ENCODE measurements around the gene GTF3C1. TPM values are rescaled to one million over a fixed set of nuclear protein-coding genes. Genes with fewer than 3 reads are reported as not detected.

The GTF3C1 gene
- total RNA-seq, 1 experiment from 2014 or later, result 46.6 TPM

GRCh38 chr16:27452569-27453493, 96.9 kb downstream of the GTF3C1 start:
- DNase-seq, result no peak
- Histone ChIP-seq H3K27ac (ENCODE audit: low read length) (no peak overlapping the region), H3K4me2 (ENCODE audit: low read depth, low read length, poor library complexity, severe bottlenecking) (no peak overlapping the region), H3K9me3 (ENCODE audit: low read length) (no peaks in the 10 kb centered on the region), H3K4me3 (ENCODE audit: low read length) (no peak overlapping the region), H3K9ac (ENCODE audit: low read length) (no peak overlapping the region), H3K4me1 (ENCODE audit: low read length) (peaks cover 11% of the 10 kb centered on the region), H3K9me2 (replicated peaks; ENCODE audit: insufficient read depth, low read length) (no peaks in the 10 kb centered on the region), H4K20me1 (ENCODE audit: insufficient read depth, low read depth, low read length) (no peaks in the 10 kb centered on the region), H3K79me2 (ENCODE audit: low read length) (no peaks in the 10 kb centered on the region), H2AFZ (ENCODE audit: low read length) (no peak overlapping the region), H3K27me3 (ENCODE audit: low read length) (no peaks in the 10 kb centered on the region), H3K36me3 (ENCODE audit: insufficient read depth, low read length) (no peaks in the 10 kb centered on the region)

- peaks cover 11% of the 10 kb centered on the region for H3K4me1 ChIP-seq (ENCODE audit: low read length)
- no peak overlapping the region for H3K9ac ChIP-seq (ENCODE audit: low read length)
- no peak overlapping the region for H3K27ac ChIP-seq (ENCODE audit: low read length)
- no peaks in the 10 kb centered on the region for H3K9me2 ChIP-seq (replicated peaks; ENCODE audit: insufficient read depth, low read length)
- no peaks in the 10 kb centered on the region for H3K36me3 ChIP-seq (ENCODE audit: insufficient read depth, low read length)
- H3K4me2 ChIP-seq (ENCODE audit: low read depth, low read length, poor library complexity, severe bottlenecking), result no peak overlapping the region
- H3K27me3 ChIP-seq (ENCODE audit: low read length), result no peaks in the 10 kb centered on the region
- DNase-seq, result no peak
- H3K4me3 ChIP-seq (ENCODE audit: low read length), result no peak overlapping the region
- no peaks in the 10 kb centered on the region for H4K20me1 ChIP-seq (ENCODE audit: insufficient read depth, low read depth, low read length)
- no peaks in the 10 kb centered on the region for H3K9me3 ChIP-seq (ENCODE audit: low read length)
- H3K79me2 ChIP-seq (ENCODE audit: low read length), result no peaks in the 10 kb centered on the region
- no peak overlapping the region for H2AFZ ChIP-seq (ENCODE audit: low read length)
These were observed 99.5 kb downstream of the GTF3C1 start for GRCh38 chr16:27450196-27450549.

- no peak overlapping the region for H2AFZ ChIP-seq (ENCODE audit: low read length)
- H3K9me2 ChIP-seq (replicated peaks; ENCODE audit: insufficient read depth, low read length), result no peaks in the 10 kb centered on the region
- no peaks in the 10 kb centered on the region for H4K20me1 ChIP-seq (ENCODE audit: insufficient read depth, low read depth, low read length)
- no peak overlapping the region for H3K4me2 ChIP-seq (ENCODE audit: low read depth, low read length, poor library complexity, severe bottlenecking)
- H3K4me3 ChIP-seq (ENCODE audit: low read length), result no peak overlapping the region
- H3K9ac ChIP-seq (ENCODE audit: low read length), result no peak overlapping the region
- no peaks in the 10 kb centered on the region for H3K27me3 ChIP-seq (ENCODE audit: low read length)
- H3K27ac ChIP-seq (ENCODE audit: low read length), result no peak overlapping the region
- H3K79me2 ChIP-seq (ENCODE audit: low read length), result no peaks in the 10 kb centered on the region
- H3K9me3 ChIP-seq (ENCODE audit: low read length), result no peaks in the 10 kb centered on the region
- H3K4me1 ChIP-seq (ENCODE audit: low read length), result peaks cover 11% of the 10 kb centered on the region
- no peaks in the 10 kb centered on the region for H3K36me3 ChIP-seq (ENCODE audit: insufficient read depth, low read length)
- DNase-seq, result no peak
These were observed 100.1 kb downstream of the GTF3C1 start for GRCh38 chr16:27449434-27450195.

- Histone ChIP-seq H3K9me2 (replicated peaks; ENCODE audit: insufficient read depth, low read length) (no peaks in the 10 kb centered on the region), H3K4me1 (ENCODE audit: low read length) (peaks cover 11% of the 10 kb centered on the region), H3K27me3 (ENCODE audit: low read length) (no peaks in the 10 kb centered on the region), H3K9ac (ENCODE audit: low read length) (no peak overlapping the region), H3K9me3 (ENCODE audit: low read length) (no peaks in the 10 kb centered on the region), H3K4me3 (ENCODE audit: low read length) (no peak overlapping the region), H3K4me2 (ENCODE audit: low read depth, low read length, poor library complexity, severe bottlenecking) (no peak overlapping the region), H3K27ac (ENCODE audit: low read length) (no peak overlapping the region), H2AFZ (ENCODE audit: low read length) (no peak overlapping the region), H3K36me3 (ENCODE audit: insufficient read depth, low read length) (no peaks in the 10 kb centered on the region), H3K79me2 (ENCODE audit: low read length) (no peaks in the 10 kb centered on the region), H4K20me1 (ENCODE audit: insufficient read depth, low read depth, low read length) (no peaks in the 10 kb centered on the region)
- no peak for DNase-seq
These were observed 100.9 kb downstream of the GTF3C1 start for GRCh38 chr16:27448532-27449433.

GRCh38 chr16:27447301-27447700, 102.4 kb downstream of the GTF3C1 start:
- Histone ChIP-seq H3K4me1 (ENCODE audit: low read length) (peaks cover 11% of the 10 kb centered on the region), H3K9me2 (replicated peaks; ENCODE audit: insufficient read depth, low read length) (no peaks in the 10 kb centered on the region), H2AFZ (ENCODE audit: low read length) (no peak overlapping the region), H3K9me3 (ENCODE audit: low read length) (no peaks in the 10 kb centered on the region), H3K4me3 (ENCODE audit: low read length) (no peak overlapping the region), H3K9ac (ENCODE audit: low read length) (no peak overlapping the region), H3K27ac (ENCODE audit: low read length) (no peak overlapping the region), H3K36me3 (ENCODE audit: insufficient read depth, low read length) (no peaks in the 10 kb centered on the region), H3K27me3 (ENCODE audit: low read length) (no peaks in the 10 kb centered on the region), H3K4me2 (ENCODE audit: low read depth, low read length, poor library complexity, severe bottlenecking) (no peak overlapping the region), H3K79me2 (ENCODE audit: low read length) (no peaks in the 10 kb centered on the region), H4K20me1 (ENCODE audit: insufficient read depth, low read depth, low read length) (no peaks in the 10 kb centered on the region)
- no peak for DNase-seq

GRCh38 chr16:27446721-27447120, 103.0 kb downstream of the GTF3C1 start:
- Histone ChIP-seq H3K4me3 (ENCODE audit: low read length) (no peak overlapping the region), H3K4me2 (ENCODE audit: low read depth, low read length, poor library complexity, severe bottlenecking) (no peak overlapping the region), H3K79me2 (ENCODE audit: low read length) (no peaks in the 10 kb centered on the region), H3K9me3 (ENCODE audit: low read length) (no peaks in the 10 kb centered on the region), H3K9ac (ENCODE audit: low read length) (no peak overlapping the region), H4K20me1 (ENCODE audit: insufficient read depth, low read depth, low read length) (no peaks in the 10 kb centered on the region), H3K4me1 (ENCODE audit: low read length) (peaks cover 11% of the 10 kb centered on the region), H3K9me2 (replicated peaks; ENCODE audit: insufficient read depth, low read length) (no peaks in the 10 kb centered on the region), H2AFZ (ENCODE audit: low read length) (no peak overlapping the region), H3K27me3 (ENCODE audit: low read length) (no peaks in the 10 kb centered on the region), H3K36me3 (ENCODE audit: insufficient read depth, low read length) (no peaks in the 10 kb centered on the region), H3K27ac (ENCODE audit: low read length) (no peak overlapping the region)
- no peak for DNase-seq

- Histone ChIP-seq H3K27me3 (ENCODE audit: low read length) (no peaks in the 10 kb centered on the region), H3K9me3 (ENCODE audit: low read length) (no peaks in the 10 kb centered on the region), H3K4me2 (ENCODE audit: low read depth, low read length, poor library complexity, severe bottlenecking) (no peak overlapping the region), H3K4me1 (ENCODE audit: low read length) (peaks cover 6% of the 10 kb centered on the region), H3K4me3 (ENCODE audit: low read length) (no peak overlapping the region), H2AFZ (ENCODE audit: low read length) (no peak overlapping the region), H3K9ac (ENCODE audit: low read length) (no peak overlapping the region), H3K27ac (ENCODE audit: low read length) (no peak overlapping the region), H3K36me3 (ENCODE audit: insufficient read depth, low read length) (no peaks in the 10 kb centered on the region), H3K79me2 (ENCODE audit: low read length) (no peaks in the 10 kb centered on the region), H4K20me1 (ENCODE audit: insufficient read depth, low read depth, low read length) (no peaks in the 10 kb centered on the region), H3K9me2 (replicated peaks; ENCODE audit: insufficient read depth, low read length) (no peaks in the 10 kb centered on the region)
- DNase-seq, result no peak
These were observed 104.1 kb downstream of the GTF3C1 start for GRCh38 chr16:27445502-27446175.
